Epithelial cell of umbilical artery (primary cell): ENCODE data around the gene DCUN1D2. TPM values are rescaled to one million over a fixed set of nuclear protein-coding genes. Genes with fewer than 3 reads are reported as not detected.

Source experiments
- total RNA-seq: library from RNA; depleted of rRNA; stranded (reverse); fragments of >200 nt; gene quantifications from 2 replicates; pipeline ENCODE4 v1.2.3, GENCODE V29; 2014

DCUN1D2 gene
- total RNA-seq, result 5.8 and 6.5 TPM in 2 replicates

DNA sequence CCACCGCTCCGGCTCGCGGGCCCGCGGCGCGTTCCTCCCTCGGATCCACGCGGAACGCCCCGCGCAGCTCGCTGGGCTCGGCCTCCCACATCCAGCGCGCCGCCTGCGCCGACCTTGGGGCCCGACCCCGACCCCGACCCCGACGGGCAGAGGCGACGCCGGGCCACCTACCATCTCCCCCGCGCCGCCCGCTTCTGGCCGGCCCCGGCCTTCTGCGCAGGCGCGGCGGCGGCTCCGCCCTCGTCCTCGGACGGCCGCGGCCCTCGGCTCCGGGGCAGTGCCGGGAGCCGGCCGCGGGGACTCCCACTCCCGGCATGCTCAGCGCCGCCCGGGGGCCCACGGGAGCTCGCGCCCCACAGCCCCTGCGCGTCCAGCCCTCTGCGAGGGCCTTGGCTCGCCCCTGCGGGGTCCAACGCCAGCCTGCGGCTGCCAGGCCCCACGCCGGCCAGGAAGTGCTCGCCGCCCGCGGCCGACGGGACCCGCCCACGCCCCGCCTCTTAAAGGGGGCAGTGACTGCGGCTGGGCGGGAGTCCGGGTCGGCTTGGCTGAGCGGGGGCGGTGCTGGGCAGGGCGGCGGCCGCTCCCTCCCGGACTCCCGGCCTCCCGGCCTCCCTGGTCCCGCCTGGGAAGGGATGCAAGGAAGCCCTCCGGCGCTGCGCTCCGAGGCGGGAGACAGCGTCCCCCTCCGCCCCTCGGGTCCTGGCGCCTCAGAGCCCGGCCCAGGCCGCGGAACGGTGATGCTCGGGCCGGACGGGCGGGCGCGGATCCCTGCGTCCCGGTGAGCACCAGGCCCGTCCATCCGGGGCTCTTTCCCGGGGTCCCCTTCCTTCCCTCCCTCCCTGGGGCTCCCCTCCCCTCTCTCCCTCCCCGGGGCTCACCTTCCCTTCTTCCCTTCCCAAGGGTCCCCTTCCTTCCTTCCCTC lies at the start of gene DCUN1D2:
TSS of gene DCUN1D2 (minus strand) at position 216 of the 922 bp plus-strand sequence. CDS start at position 174, 42 bp downstream.

DNA sequence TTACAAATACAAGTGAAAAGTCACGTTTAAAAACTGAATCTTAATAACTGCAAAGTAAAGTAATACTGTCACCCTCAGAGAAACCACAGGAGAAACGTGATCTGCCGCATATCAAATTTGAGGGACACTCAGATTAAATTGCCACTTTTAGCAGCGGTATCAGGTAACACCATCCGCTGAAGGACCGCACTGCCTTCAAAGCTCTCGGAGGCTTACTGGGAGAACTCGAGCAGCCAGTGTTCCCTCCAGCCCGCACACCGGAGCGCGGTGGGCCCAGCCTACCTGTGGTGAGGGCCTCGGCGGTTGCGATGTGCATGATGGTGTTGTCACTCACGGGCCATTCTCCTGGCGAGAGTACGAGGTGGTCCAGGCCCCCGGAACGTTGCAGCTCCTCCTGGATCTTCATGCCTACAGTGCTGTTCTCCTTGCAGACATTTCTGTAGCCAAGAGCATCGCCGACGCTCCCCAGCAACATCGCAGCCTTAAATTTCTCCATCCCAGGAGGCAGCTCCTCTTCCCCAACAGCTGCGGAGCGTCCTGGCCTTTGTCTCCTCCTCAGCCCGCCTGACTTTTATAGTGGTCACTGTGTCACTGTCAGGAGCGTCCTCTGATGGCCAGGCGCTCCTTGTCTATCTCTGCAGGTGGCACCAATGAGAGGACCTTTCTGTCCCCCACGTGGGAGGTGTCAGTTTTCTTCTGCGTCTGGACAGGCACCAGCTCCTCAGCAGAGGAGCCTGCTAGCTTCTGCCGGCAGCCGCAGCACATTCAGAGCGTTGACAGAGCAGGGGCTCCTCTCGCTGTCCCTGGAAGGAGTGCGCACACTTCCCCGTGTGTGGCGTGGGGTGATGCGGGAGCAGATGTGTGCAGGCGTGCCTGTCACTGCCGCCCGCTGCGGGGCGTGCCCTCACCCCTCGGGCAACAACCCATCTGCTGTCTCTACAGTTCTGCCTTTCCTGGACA lies 37.3 kb downstream of the DCUN1D2 start, which contains the start of gene ADPRHL1:
TSS of gene ADPRHL1 (minus strand) at position 547 of the 960 bp plus-strand sequence. CDS start at position 496, 51 bp downstream.

Other genes starting within 250 kb of the DCUN1D2 start
- gene LAMP1, start 193.5 kb downstream of the DCUN1D2 start, total RNA-seq, result 106 and 121 TPM in 2 replicates
- gene GRTP1, start 126.6 kb downstream of the DCUN1D2 start, total RNA-seq, result 0.30 and 0.32 TPM in 2 replicates
- under 0.01 and 0.30 TPM in 2 replicates for gene ADPRHL1, start 37.2 kb downstream of the DCUN1D2 start, total RNA-seq
- gene TFDP1, start 94.0 kb upstream of the DCUN1D2 start, total RNA-seq, result 41.9 and 50.6 TPM in 2 replicates
- gene ATP4B, start 167.5 kb upstream of the DCUN1D2 start, total RNA-seq, result not detected in 2 replicates
- gene GRK1, start 176.5 kb upstream of the DCUN1D2 start, total RNA-seq, result under 0.01 TPM in 1 of 2 replicates, not detected in the other